Spleen (tissue), 7 donors: ENCODE measurements around the gene POU6F2.

Experiments used
- CTCF ChIP-seq, 11 experiments: fragments of 200-600 bp in 7 of 11; fragments of 450-650 bp in 4 of 11; sonication (generic) in 4 of 11; IDR thresholded peaks in 8 of 11; conservative IDR thresholded peaks in 3 of 11; 1 replicate in 7 of 11; 2 replicates in 4 of 11; pipeline versions ENCODE4 v1.4.0 to v1.8.0; 2016 to 2021; ENCODE audit warnings: antibody characterized with exemption in 11 of 11, inconsistent platforms in 4 of 11, mild to moderate bottlenecking in 1 of 11
- POLR2AphosphoS5 ChIP-seq, 3 donors: sonication (generic); formaldehyde crosslinking; IDR thresholded peaks; one replicate each; pipeline ENCODE4 v1.5.1; 2017; ENCODE audit warnings: antibody characterized with exemption in 3 of 3
- donor health status: DM: no; HTN: no; CAD: no; lungs with moderate emphysema.
- donor health status: DM: no; HTN: no; CAD: no.
- donor health status: DM: no; HTN: no; CAD: no.

GRCh38 chr7:39446546-39446945 is 468.8 kb downstream of the POU6F2 start:
- TF ChIP-seq POLR2AphosphoS5 (IDR thresholded peaks at IDR 0.05), result no peak
- TF ChIP-seq CTCF (IDR thresholded peaks at IDR 0.05 in 8 of 11, conservative IDR thresholded peaks at IDR 0.05 in 3 of 11), result no peak
